LHCN-M2 (cell line): ENCODE data around the gene COPA. TPM values are rescaled to one million over a fixed set of nuclear protein-coding genes. Genes with fewer than 3 reads are reported as not detected.

Source experiments
- DNase-seq: peaks from one replicate; pipeline ENCODE4 v3.0.0-alpha.2; 2012; ENCODE audit warnings: low read depth
- total RNA-seq: library from RNA; depleted of rRNA; stranded (reverse); fragments of >200 nt; gene quantifications from 2 replicates; pipeline ENCODE4 v1.2.3, GENCODE V29; 2014

The COPA gene
- total RNA-seq, 1 experiment from 2014 or later, result 149 TPM

GRCh38 chr1:160363010-160363409, 20.0 kb upstream of the COPA start:
- DNase-seq, result no peak

- DNase-seq, result no peak
Measured at GRCh38 chr1:160362168-160362957, 19.3 kb upstream of the COPA start.

DNA sequence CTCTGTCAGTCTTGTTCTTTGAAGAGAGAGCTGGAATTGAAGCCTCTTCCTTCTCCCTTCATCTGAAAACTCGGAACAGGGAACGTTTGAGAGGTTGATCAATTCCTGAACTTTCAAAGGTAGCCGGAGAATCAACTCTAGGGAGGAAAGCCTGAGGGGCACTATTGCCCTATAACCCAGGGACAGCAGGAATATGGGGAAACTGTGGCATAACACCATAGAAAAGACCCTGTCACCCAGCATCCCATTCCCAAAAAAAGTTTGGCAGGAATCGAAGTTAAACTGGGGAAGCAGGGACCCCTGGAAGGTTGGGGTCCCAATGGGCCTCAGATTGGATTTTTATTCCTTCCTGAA, 18.7 kb upstream of the COPA start:
- no peak for DNase-seq

DNA sequence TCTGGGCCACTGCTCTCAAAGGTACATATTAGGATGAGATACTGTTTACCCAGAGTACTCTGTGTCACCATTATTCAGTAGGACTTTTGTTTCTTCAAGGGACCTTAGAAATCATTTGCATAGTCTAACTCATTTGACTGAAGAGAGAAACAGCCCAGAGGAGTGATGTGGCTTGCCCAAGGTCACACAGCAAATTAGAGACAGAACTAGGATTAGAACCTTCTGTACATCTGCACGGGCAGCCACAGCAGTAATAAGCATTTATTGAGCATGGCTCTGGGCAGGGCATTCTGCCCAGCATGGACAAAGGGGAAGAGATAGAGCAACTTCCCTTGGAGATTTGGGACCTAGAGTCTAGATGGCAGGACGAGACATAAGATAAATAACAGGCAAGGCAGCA, 18.1 kb upstream of the COPA start:
- no peak for DNase-seq

- DNase-seq, result no peak
Measured at GRCh38 chr1:160360227-160360695, 17.2 kb upstream of the COPA start.

DNA sequence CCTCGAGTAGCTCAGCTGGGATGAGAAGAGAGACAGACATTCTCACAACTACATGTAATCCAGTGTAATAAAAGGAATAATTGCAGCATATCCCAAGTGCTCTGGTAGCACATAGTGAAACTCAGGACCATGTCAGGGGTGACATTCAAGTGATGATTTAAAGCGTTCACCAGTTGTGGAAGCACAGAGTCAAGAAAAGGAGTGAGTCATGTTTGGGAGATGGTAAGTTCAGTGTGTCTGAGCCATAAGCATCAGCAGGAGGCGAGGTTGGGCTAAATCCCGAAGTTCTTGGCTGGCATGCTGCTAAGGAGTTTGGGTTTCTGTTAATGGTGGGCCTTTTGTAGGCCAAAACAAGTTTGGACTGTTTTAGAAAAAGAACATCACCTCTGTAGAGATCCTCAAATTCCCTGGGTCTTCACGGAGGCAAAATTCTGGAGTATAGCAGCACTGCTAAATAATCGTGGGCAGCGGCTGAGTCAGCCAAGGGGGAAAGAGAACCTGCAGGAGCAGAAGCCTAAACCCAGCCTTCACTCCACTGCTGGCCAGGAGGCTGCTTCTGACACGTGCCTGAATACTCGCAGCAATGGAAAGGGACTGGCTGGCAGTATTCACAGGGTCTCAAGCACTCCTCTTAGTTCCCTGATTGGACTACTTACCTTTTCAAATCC, 16.6 kb upstream of the COPA start:
- DNase-seq, result peak; percentile 64

GRCh38 chr1:160358073-160358472, 15.0 kb upstream of the COPA start:
- no peak for DNase-seq

- peak; percentile 37 for DNase-seq
Measured at GRCh38 chr1:160357286-160358002, 14.4 kb upstream of the COPA start.

- DNase-seq, result no peak
Measured at GRCh38 chr1:160354388-160354985, 11.4 kb upstream of the COPA start.

- peak; percentile 49 for DNase-seq
Measured at GRCh38 chr1:160353223-160353622, 10.2 kb upstream of the COPA start.

DNA sequence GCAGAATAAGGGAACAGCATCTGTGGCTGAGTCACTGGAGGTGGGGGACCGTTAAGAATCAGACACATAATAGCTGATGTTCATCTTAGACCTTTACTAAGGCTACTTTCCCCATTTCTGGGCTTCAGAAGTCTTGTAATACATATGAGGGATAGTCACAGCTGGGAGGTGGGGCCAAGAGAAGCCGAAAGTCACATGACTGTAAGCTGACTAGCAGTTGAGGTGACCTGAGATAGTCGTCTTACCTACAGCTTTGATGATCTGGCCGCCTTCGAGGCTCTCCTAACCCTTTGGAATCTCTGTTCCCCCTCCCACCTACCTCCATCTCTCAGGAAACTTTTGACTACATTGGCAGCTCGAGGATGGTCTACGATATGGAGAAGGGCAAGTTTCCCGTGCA, 9.5 kb upstream of the COPA start:
- DNase-seq, result no peak

DNA sequence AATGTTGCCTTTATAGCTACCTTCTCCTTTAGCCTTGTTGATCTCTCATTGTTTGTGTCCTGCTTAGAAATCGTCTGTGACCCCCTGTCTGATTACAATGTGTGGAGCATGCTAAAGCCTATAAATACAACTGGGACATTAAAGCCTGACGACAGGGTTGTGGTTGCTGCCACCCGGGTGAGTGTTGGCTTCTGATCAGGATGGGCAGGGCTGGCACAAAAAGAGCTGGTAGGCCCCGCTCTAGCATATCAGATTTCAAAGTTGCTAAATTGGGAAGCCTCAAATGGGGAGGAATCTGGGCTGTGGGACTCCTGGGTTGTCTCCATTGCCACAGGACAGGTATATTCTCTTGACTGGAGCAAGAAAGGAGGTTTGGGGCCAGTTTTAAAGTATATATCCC, 8.6 kb upstream of the COPA start:
- no peak for DNase-seq

- no peak for DNase-seq
Measured at GRCh38 chr1:160346958-160347357, 3.9 kb upstream of the COPA start.

DNA sequence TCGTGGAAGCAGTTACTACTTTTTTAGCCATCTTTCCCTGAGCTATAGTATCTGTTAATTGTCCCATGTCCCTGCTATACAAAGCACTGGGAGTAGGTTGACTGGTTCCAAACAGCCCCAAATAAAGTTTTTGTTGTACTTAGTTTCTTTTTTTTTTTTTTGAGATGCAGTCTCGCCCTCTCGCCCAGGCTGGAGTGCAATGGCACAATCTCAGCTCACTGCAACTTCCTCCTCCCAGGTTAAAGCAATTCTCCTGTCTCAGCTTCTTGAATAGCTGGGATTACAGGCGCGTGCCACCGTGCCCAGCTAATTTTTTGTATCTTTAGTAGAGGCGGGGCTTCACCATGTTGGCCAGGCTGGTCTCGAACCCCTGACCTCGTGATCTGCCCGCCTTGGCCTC, 3.4 kb upstream of the COPA start:
- DNase-seq, result no peak

- DNase-seq, result no peak
Measured at GRCh38 chr1:160344936-160345335, 1.9 kb upstream of the COPA start.

DNA sequence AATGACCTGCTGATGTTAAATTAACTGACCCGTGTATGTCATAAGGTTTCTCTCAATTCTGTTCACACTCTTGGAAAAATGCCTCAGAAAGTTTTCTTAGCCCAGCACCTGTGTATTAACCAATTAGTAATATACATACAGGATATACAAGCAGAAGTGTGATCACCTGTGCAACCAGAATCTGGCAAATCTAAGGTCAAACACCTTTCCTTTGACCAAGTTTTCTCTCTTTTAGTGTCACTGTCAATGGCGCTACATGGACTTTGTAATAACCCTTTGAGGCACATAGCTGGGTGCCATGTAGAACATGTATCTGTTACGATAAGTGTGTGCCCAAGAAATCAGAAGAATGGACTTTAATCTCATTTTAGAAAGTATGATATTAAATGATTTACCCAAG, 1.2 kb upstream of the COPA start:
- no peak for DNase-seq

DNA sequence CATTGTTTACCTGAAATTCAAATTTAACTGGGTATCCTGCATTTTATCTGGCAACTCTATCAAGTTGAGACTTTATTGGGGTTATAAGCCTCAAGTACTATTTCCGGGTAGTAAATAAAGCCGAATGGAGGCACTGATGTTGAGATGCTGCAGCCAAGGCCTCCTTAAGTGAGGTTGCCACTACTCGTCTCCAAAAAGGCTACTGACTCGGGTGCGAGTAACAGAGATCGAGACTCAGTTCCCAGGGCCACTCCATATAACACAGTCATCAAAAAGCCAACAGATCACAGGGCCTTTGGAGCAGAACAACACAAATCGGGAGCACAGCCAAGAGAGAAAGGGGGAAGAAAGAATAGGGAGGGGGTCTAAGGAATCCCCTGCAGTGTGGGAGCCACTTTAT, 524 bp downstream of the COPA start:
- DNase-seq, result no peak

GRCh38 chr1:160340866-160341265, 2.2 kb downstream of the COPA start:
- no peak for DNase-seq

DNA sequence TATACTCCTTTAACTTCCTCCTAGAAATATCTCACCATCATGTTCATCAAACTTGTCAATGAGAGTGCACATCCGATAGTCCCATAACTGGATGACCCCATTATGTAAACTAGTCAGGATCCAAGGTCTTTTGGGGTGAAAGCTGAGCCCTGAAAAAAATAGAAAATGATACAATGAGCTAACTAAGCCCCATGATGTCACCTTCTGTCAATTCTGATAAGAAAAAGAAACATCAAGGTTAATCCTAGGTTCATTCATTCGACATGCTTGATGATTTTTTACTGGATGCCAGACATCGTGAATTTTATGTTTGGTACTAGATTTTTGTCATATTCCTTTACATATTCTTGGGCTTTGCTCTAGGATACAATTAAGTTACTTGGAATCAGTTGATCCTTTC, 2.9 kb downstream of the COPA start:
- DNase-seq, result no peak

DNA sequence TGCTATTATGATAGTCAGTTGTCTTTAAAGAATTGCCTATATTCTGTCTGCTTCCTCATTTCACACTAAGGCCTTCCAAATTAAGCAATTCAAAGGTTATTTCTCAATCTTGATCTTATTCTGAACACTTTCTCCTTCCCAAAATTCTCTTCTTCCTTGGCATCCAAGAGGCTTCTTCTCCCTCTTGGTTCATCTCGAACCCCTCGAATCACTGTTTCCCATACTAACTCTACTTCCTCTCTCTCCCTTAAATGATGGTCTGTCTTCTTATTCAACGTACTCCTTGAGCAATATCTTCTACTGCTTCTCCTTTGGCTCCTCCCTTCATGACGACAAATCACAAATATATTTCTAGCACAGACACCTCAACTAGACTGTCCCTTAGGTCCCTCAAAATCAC, 4.5 kb downstream of the COPA start:
- DNase-seq, result no peak

- no peak for DNase-seq
Measured at GRCh38 chr1:160332516-160332915, 10.5 kb downstream of the COPA start.

- no peak for DNase-seq
Measured at GRCh38 chr1:160330119-160330518, 12.9 kb downstream of the COPA start.
